ENCODE measurements around the gene FCN1.

DNA sequence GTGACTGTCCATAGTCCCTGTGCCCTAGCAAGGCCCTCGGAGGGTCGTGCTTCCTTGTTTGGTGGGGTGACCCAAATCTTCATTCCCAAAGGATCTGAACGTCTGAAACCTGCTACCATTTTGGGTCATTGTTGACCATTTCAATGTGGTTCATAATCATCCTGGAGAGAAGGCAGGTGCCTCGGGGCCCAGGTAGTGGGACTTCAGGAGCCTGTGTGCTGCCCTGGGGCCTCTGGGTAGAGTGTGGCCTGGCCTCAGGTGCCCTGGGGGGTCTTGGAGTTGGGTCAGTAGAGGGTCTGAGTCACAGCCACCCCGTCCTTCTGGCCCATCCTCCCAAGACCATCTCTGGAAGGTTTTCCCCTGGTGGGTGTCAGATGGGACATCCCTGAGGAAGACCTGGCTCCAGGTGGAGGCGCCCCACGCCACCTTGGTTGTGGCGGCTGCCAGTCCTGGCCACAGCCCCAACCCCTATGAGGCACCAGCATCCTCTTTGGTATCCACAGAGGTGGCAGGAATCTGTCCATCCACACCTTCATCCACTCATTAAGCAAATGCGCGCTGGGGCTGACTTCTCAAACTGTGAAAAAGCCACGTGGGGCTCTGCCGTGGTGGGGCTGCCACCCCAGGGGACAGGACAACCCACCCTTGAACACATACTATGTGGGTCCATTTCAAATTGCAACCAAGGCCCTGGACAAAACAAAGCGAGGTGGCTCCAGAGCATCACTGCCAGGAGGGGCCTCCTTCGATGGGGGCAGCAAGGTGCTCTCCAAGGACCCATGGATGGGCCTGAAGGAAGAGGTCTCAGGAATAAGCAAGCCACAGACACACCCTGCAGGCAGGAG, 41.6 kb upstream of the FCN1 start:
- TF ChIP-seq, protein P1, sequence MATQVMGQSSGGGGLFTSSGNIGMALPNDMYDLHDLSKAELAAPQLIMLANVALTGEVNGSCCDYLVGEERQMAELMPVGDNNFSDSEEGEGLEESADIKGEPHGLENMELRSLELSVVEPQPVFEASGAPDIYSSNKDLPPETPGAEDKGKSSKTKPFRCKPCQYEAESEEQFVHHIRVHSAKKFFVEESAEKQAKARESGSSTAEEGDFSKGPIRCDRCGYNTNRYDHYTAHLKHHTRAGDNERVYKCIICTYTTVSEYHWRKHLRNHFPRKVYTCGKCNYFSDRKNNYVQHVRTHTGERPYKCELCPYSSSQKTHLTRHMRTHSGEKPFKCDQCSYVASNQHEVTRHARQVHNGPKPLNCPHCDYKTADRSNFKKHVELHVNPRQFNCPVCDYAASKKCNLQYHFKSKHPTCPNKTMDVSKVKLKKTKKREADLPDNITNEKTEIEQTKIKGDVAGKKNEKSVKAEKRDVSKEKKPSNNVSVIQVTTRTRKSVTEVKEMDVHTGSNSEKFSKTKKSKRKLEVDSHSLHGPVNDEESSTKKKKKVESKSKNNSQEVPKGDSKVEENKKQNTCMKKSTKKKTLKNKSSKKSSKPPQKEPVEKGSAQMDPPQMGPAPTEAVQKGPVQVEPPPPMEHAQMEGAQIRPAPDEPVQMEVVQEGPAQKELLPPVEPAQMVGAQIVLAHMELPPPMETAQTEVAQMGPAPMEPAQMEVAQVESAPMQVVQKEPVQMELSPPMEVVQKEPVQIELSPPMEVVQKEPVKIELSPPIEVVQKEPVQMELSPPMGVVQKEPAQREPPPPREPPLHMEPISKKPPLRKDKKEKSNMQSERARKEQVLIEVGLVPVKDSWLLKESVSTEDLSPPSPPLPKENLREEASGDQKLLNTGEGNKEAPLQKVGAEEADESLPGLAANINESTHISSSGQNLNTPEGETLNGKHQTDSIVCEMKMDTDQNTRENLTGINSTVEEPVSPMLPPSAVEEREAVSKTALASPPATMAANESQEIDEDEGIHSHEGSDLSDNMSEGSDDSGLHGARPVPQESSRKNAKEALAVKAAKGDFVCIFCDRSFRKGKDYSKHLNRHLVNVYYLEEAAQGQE (IDR thresholded peaks at IDR 0.05; ENCODE audit: insufficient read depth in 1 of 2, low read depth in 2 of 2, low read length in 2 of 2): no peak
- TF ChIP-seq FOXP2 (optimal IDR thresholded peaks at IDR 0.05; ENCODE audit: borderline replicate concordance, extremely low read depth, extremely low read length, insufficient read depth): no peak
- no peak for TF ChIP-seq POLR2AphosphoS5 (IDR thresholded peaks at IDR 0.05; ENCODE audit: low read depth, low read length)
- no peak for TF ChIP-seq SIN3A (IDR thresholded peaks at IDR 0.05; ENCODE audit: borderline replicate concordance, insufficient read depth, low read length)

Measured in PFSK-1 (cell line).